Measurements from ENCODE around the gene ENKD1. TPM values are rescaled to one million over a fixed set of nuclear protein-coding genes. Genes with fewer than 3 reads are reported as not detected.

ENKD1 gene
- total RNA-seq, 1 experiment from 2014 or later, result 11.9 TPM

DNA sequence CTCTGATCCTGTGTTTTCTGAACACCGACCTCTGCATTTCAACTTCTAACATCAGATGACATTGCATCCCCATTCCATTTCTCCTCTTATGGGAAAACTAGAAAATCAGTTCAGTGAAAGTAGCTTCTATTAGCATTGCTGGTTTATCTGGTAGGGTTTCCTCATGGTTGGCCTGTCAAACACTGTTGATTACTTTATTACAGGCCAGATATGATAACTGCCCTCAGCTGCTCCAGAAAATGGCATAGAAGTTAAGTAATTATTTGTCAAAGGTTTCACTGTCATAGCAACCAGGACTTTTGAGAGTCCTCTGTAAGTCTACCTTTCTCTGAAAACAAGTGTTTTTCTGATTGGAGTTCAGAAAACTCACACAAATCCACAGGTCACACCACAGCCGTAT lies 49.5 kb upstream of the ENKD1 start:
- ChIA-PET POLR2A (no interaction called here), CTCF (interaction anchor here (1.1 kb wide), 1 partner anchor 43 kb away, joined by 4 read pairs; no protein-coding TSS in a partner anchor)
- Mint-ChIP-seq H3K4me1 (peaks cover 33% of the 10 kb centered on the region), H3K9me3 (no peaks in the 10 kb centered on the region), H3K27ac (no peak overlapping the region), H3K4me3 (no peak overlapping the region), H3K36me3 (peaks cover 5% of the 10 kb centered on the region; the same call in 1 of the 2 replicates), H3K27me3 (ENCODE audit: low read depth) (no peaks in the 10 kb centered on the region)
- DNase-seq (ENCODE audit: low spot score), result no peak
- TF ChIP-seq, protein P1, sequence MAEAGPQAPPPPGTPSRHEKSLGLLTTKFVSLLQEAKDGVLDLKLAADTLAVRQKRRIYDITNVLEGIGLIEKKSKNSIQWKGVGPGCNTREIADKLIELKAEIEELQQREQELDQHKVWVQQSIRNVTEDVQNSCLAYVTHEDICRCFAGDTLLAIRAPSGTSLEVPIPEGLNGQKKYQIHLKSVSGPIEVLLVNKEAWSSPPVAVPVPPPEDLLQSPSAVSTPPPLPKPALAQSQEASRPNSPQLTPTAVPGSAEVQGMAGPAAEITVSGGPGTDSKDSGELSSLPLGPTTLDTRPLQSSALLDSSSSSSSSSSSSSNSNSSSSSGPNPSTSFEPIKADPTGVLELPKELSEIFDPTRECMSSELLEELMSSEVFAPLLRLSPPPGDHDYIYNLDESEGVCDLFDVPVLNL (CRISPR knock-in tag; IDR thresholded peaks at IDR 0.05; ENCODE audit: borderline replicate concordance, low read depth), result no peak
- TF ChIP-seq JAZF1 (CRISPR knock-in tag; IDR thresholded peaks at IDR 0.05) (no peak), ZBTB21 (CRISPR knock-in tag; IDR thresholded peaks at IDR 0.05; ENCODE audit: borderline replicate concordance) (no peak), RELA (CRISPR knock-in tag; IDR thresholded peaks at IDR 0.05; ENCODE audit: borderline replicate concordance) (no peak), NFATC4 (CRISPR knock-in tag; IDR thresholded peaks at IDR 0.05) (no peak), SOX15 (CRISPR knock-in tag; IDR thresholded peaks at IDR 0.05) (no peak), MYBL2 (CRISPR knock-in tag; IDR thresholded peaks at IDR 0.05) (no peak), NR2C2 (CRISPR knock-in tag; IDR thresholded peaks at IDR 0.05) (no peak)
- TF ChIP-seq, protein P2, sequence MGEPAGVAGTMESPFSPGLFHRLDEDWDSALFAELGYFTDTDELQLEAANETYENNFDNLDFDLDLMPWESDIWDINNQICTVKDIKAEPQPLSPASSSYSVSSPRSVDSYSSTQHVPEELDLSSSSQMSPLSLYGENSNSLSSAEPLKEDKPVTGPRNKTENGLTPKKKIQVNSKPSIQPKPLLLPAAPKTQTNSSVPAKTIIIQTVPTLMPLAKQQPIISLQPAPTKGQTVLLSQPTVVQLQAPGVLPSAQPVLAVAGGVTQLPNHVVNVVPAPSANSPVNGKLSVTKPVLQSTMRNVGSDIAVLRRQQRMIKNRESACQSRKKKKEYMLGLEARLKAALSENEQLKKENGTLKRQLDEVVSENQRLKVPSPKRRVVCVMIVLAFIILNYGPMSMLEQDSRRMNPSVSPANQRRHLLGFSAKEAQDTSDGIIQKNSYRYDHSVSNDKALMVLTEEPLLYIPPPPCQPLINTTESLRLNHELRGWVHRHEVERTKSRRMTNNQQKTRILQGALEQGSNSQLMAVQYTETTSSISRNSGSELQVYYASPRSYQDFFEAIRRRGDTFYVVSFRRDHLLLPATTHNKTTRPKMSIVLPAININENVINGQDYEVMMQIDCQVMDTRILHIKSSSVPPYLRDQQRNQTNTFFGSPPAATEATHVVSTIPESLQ (CRISPR knock-in tag; IDR thresholded peaks at IDR 0.05), result no peak
- ATAC-seq, result no peak

DNA sequence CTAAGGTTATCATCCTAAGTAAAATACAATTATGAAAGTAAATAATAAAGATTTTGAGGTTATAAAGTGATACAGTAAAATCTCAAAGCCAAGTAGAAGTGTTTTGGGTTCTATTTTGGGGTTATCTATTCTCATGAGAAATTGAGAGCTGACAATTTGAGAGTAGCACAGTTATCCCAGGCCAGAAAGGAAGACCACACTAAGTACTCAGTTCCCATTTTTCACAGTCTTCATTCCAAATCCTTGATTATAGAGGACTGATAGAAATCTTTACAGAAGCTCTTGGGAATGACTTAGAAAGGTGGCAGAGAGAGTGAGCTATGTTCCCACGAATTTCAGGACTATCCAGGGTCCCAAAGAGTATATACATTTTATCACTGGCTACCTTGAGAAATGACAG lies 48.0 kb upstream of the ENKD1 start:
- DNase-seq (ENCODE audit: low spot score) (no peak), ATAC-seq (no peak)
- TF ChIP-seq JUN (CRISPR knock-in tag; IDR thresholded peaks at IDR 0.05) (no peak), CREM (CRISPR knock-in tag; IDR thresholded peaks at IDR 0.05) (no peak), GRHL2 (CRISPR knock-in tag; IDR thresholded peaks at IDR 0.05; ENCODE audit: insufficient replicate concordance, severe bottlenecking) (no peak)
- TF ChIP-seq, protein P3, sequence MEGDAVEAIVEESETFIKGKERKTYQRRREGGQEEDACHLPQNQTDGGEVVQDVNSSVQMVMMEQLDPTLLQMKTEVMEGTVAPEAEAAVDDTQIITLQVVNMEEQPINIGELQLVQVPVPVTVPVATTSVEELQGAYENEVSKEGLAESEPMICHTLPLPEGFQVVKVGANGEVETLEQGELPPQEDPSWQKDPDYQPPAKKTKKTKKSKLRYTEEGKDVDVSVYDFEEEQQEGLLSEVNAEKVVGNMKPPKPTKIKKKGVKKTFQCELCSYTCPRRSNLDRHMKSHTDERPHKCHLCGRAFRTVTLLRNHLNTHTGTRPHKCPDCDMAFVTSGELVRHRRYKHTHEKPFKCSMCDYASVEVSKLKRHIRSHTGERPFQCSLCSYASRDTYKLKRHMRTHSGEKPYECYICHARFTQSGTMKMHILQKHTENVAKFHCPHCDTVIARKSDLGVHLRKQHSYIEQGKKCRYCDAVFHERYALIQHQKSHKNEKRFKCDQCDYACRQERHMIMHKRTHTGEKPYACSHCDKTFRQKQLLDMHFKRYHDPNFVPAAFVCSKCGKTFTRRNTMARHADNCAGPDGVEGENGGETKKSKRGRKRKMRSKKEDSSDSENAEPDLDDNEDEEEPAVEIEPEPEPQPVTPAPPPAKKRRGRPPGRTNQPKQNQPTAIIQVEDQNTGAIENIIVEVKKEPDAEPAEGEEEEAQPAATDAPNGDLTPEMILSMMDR (IDR thresholded peaks at IDR 0.05), result no peak
- ChIA-PET CTCF (interaction anchor here (1.1 to 2.2 kb wide), 3 partner anchors 47 to 194 kb away, joined by 3 to 7 read pairs (median 4); no protein-coding TSS in a partner anchor), POLR2A (no interaction called here)
- Mint-ChIP-seq H3K27ac (no peak overlapping the region), H3K36me3 (peaks cover 5% of the 10 kb centered on the region; the same call in 1 of the 2 replicates), H3K9me3 (no peaks in the 10 kb centered on the region), H3K27me3 (ENCODE audit: low read depth) (no peaks in the 10 kb centered on the region), H3K4me3 (no peak overlapping the region), H3K4me1 (peaks cover 29% of the 10 kb centered on the region)

DNA sequence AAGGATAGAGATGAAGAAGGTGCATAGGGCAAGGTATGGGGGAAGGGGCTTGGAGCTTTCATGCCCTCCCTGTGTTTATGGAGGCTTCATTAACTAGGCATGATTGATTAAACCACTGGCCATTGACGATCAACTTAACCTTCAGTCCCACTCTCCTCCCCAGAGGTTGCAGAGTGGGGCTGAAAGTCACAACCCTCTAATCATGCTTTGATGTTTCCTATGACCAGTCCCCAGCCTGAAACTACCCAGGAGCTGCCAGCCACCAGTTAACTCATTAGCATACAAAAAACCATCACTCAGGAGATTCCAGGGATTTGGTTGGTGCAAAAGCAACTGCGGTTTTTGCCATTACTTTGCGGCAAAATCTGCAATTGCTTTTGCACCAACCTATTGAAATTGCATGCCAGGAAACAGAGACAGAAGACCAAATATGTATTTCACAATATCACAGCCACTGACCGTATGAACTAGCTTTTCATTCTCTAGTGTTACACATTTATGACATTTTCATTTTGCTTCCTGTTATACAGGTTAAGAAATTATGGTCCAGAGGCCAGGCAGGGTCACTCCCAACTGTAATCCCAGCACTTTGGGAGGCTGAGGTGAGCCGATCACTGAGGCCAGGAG lies 47.2 kb upstream of the ENKD1 start:
- ATAC-seq (peak; percentile 21), DNase-seq (ENCODE audit: low spot score) (no peak)
- Mint-ChIP-seq H3K27me3 (ENCODE audit: low read depth) (no peaks in the 10 kb centered on the region), H3K36me3 (peaks cover 5% of the 10 kb centered on the region; the same call in 1 of the 2 replicates), H3K9me3 (no peaks in the 10 kb centered on the region), H3K4me3 (no peak overlapping the region), H3K4me1 (peaks cover 36% of the 10 kb centered on the region), H3K27ac (peak overlapping the region; percentile 69)
- ChIA-PET POLR2A (no interaction called here), CTCF (interaction anchor here (1.5 to 2.2 kb wide), 2 partner anchors 103 to 193 kb away, joined by 4 to 7 read pairs; no protein-coding TSS in a partner anchor)
- TF ChIP-seq TEAD4 (CRISPR knock-in tag; IDR thresholded peaks at IDR 0.05) (no peak), CBFB (CRISPR knock-in tag; IDR thresholded peaks at IDR 0.05; ENCODE audit: low read depth) (no peak), SP1 (CRISPR knock-in tag; conservative IDR thresholded peaks at IDR 0.05) (no peak), ZNF219 (CRISPR knock-in tag; IDR thresholded peaks at IDR 0.05; ENCODE audit: borderline replicate concordance) (no peak)
- TF ChIP-seq, protein P4, sequence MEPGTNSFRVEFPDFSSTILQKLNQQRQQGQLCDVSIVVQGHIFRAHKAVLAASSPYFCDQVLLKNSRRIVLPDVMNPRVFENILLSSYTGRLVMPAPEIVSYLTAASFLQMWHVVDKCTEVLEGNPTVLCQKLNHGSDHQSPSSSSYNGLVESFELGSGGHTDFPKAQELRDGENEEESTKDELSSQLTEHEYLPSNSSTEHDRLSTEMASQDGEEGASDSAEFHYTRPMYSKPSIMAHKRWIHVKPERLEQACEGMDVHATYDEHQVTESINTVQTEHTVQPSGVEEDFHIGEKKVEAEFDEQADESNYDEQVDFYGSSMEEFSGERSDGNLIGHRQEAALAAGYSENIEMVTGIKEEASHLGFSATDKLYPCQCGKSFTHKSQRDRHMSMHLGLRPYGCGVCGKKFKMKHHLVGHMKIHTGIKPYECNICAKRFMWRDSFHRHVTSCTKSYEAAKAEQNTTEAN (CRISPR knock-in tag; IDR thresholded peaks at IDR 0.05), result no peak
- TF ChIP-seq, protein P5, sequence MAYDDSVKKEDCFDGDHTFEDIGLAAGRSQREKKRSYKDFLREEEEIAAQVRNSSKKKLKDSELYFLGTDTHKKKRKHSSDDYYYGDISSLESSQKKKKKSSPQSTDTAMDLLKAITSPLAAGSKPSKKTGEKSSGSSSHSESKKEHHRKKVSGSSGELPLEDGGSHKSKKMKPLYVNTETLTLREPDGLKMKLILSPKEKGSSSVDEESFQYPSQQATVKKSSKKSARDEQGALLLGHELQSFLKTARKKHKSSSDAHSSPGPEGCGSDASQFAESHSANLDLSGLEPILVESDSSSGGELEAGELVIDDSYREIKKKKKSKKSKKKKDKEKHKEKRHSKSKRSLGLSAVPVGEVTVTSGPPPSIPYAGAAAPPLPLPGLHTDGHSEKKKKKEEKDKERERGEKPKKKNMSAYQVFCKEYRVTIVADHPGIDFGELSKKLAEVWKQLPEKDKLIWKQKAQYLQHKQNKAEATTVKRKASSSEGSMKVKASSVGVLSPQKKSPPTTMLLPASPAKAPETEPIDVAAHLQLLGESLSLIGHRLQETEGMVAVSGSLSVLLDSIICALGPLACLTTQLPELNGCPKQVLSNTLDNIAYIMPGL (CRISPR knock-in tag; IDR thresholded peaks at IDR 0.05), result no peak
- TF ChIP-seq, protein P6, sequence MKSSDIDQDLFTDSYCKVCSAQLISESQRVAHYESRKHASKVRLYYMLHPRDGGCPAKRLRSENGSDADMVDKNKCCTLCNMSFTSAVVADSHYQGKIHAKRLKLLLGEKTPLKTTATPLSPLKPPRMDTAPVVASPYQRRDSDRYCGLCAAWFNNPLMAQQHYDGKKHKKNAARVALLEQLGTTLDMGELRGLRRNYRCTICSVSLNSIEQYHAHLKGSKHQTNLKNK (CRISPR knock-in tag; IDR thresholded peaks at IDR 0.05), result no peak

Data from WTC11 (cell line).